Renal cortical epithelial cell (primary cell): ENCODE results near the gene MAPK9. TPM values are rescaled to one million over a fixed set of nuclear protein-coding genes. Genes with fewer than 3 reads are reported as not detected.

ENCODE experiments used
- DNase-seq: peaks from one replicate; pipeline ENCODE4 v3.0.0-alpha.2; 2011; ENCODE audit warnings: low read depth
- total RNA-seq: library from RNA; depleted of rRNA; stranded (reverse); fragments of >200 nt; gene quantifications from 2 replicates; pipeline ENCODE4 v1.2.3, GENCODE V29; 2014

The MAPK9 gene
- total RNA-seq, 1 donor from 2014 or later, result 32.3 TPM

DNA sequence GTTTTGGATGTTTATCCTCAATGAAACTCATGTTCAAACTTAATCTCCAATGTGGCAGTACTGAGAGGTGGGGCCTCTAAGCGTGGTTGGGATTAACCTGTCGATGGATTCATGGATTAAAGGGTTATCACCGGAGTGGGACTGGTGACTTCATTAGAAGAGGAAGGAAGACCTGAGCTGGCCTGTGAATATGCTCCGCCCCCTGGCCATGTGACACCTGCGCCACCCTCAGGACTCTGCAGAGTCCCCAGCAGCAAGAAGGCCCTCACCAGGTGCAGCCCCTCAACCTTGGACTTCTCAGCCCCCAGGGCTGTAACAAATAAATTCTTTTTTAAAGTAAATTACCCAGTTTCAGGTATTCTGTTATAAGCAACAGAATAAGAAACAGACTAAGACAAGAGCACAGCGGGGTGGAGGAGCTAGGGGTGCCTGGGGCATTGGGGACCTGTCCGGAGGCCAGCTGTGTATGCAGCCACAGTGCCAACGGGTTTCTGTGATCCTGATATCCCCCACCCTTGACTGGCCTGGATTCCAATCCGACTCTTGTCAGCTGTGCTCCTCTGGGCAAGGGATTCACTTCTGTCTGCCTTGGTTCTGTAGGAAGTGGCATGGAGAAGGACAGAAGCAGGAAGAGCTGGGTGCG is 3.2 kb upstream of the MAPK9 start:
- DNase-seq, result no peak

- DNase-seq, result no peak
Observed at GRCh38 chr5:180294411-180294810, 2.5 kb upstream of the MAPK9 start.

DNA sequence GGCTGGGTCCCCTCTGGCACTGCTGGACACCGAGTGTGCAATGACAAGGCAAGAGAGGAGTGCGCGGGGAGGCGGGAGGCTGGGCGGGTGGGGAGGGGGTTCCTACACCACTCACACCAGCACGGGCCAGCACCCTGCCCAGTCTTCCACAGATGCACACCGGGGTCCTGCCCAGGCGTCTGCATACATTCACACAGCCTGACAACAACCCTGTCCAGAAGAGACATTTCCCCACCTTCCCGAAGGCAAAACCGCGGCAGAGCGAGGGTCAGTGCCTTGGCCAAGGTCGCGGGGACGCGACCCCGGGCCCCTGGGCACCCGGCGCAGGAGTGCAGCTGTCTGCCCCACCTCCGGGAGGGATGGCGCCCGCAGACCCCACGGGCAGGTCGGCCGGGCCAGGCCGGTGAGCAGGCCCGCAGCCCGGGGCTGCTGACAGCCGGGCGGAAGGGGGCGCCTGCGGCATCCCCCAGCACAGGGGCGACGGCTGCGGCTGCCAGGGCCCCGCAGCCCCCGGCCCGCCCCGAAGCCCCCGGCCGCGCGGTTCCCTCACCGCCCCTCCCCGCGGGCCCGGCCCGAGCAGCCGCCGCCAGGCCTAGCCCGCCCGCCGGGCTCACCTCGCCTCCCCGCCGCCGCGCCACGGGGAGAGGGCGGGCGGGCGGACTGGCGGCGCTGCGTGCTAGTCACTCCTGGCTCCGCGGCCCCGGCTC is 496 bp downstream of the MAPK9 start:
- no peak for DNase-seq

- DNase-seq, result no peak
Observed at GRCh38 chr5:180290568-180291233, 1.2 kb downstream of the MAPK9 start.

DNA sequence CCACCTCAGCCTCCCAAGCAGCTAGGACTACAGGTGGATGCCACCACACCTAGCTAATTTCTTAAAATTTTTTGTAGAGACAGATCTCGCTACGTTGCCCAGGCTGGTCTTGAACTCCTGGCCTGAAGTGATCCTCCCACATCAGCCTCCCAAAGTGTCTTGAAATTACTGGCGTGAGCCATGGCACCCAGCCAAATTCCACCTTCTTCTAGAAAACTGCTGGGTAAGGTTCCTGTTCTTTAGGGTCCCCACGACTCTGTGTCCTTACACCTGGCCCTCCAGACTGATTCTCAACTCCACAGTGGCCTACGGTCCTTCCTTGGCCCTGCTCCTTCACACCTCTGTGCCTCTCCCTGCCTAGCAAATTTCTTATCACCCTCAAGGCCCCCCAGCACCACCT is 1.9 kb downstream of the MAPK9 start:
- no peak for DNase-seq

- peak; percentile 15 for DNase-seq
Observed at GRCh38 chr5:180289433-180289832, 2.5 kb downstream of the MAPK9 start.

DNA sequence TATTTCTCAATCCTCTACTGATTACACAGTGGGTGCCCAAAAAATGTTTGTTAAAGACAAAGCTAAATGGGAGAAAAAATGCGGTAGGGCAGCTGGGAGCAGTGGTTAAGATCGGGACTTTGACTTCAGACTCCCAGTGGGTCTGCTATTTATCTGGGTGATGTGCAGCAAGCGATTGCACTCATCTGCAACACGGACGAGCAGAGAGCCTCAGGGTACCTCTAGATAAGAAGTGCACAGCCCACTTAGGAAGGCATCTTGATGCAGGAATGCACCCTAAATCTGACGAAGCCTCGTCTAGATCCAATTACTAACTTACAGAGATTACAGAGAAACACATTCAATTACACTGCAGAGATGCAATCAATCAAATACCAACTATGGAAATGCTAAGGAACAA is 4.0 kb downstream of the MAPK9 start:
- no peak for DNase-seq

- no peak for DNase-seq
Observed at GRCh38 chr5:180287404-180287803, 4.5 kb downstream of the MAPK9 start.

- no peak for DNase-seq
Observed at GRCh38 chr5:180284149-180284548, 7.7 kb downstream of the MAPK9 start.

- DNase-seq, result no peak
Observed at GRCh38 chr5:180283026-180283615, 8.8 kb downstream of the MAPK9 start.

DNA sequence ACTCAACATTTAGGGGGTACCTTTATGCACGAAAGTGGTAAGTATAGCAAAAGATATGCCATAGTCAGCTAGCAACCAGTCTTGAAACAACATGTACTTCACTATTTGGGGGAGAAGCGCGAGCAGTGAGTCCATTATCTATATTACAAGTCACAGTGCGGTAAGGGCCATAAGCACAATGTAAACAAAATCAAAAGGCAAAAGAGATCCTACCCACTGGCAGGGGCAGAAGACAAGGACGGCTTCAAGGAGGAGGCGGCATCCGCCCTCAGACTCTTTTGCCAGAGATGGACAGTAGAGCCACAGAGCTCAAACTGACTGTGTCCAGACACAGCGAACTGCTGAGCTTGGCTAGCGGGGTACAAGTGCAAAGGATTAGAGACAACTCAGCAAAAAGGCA is 9.6 kb downstream of the MAPK9 start:
- no peak for DNase-seq

GRCh38 chr5:180281706-180282105 is 10.2 kb downstream of the MAPK9 start:
- no peak for DNase-seq

- DNase-seq, result no peak
Observed at GRCh38 chr5:180274695-180275094, 17.2 kb downstream of the MAPK9 start.

DNA sequence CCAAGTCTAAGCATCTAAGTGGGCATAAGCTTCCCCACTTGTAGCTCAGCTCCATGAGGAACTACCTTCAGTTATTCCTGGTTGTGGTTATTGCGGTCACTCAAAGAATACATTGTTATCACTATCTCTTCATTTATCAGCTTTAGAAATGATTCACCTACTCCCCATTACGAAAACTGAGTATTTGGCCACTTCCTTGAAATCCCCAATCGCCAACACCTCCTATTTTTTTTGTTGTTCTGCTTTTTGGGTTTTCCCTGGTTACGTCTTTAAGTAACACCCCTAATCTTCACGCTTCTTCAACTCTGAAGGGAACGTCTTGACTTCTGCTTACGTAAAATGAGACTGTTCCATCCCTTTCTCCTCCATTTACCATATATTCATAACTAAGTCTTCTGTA is 20.7 kb downstream of the MAPK9 start:
- DNase-seq, result no peak

DNA sequence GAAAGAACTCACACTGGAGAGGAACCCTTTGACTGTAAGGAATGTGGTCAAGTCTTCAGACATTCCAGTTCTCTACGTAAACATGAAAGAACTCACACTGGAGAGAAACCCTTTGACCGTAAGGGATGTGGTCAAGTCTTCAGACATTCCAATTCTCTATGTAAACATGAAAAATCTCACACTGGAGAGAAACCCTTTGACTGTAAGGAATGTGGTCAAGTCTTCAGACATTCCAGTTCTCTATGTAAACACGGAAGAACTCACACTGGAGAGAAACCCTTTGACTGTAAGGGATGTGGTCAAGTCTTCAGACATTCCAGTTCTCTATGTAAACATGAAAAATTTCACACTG is 32.6 kb downstream of the MAPK9 start:
- DNase-seq, result peak; percentile 9

DNA sequence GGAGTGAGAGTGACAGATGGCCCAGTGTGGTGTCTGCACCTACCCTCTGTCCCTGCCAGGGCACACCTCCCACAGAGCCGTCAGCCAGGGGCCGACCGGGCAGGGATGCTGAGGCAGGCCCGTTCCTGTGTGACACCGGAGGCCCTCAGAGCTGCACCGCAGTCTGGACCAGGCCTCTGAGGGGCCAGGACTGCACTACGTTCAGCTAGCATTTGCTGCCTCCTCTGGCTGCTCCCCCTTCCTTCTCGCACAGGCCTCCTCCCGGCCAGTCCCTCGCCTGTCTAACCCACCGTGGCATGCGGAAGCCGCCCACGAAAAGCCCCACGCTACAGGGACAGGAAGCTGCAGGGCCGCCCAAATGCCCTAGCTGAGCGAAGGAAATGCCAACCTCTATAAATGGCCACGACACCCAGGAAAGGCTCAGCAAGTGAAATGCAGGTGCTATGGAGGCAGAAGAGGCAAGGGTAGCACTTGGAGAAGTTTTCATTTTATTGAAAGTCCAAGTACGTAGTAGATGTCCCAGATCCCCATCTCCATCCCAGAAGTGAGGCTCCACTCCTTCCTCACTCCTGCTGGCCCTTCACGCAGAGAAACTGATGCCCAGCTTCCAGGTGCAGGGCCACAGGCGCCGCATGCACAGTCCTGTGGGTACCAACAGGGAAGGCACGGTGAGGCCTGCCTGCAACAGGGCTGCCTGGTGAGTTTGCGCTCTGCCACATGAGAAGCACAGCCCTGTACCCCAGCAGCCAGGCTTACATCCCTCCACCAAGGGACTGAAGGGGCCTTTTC is 38.7 kb downstream of the MAPK9 start:
- no peak for DNase-seq

DNA sequence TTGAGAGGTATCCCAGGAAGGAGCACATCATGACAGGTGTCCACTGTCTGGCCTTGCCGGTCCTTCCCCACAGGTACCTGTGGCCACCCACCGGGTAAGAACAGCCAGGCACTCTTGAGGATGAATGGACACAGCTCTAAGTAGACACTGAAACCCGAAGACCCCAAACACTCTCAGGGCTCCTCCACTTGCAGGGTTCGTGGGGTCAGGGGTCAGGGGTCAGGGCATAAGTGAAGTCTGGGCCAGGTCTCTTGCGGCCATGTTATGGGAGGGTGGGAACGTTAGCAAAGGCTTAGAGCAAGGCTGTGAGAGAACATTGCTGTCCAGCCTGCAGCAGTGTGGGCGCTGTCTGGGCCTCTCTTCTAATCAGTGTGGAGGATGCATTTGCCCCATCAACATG is 40.0 kb downstream of the MAPK9 start:
- DNase-seq, result no peak

- no peak for DNase-seq
Observed at GRCh38 chr5:180251141-180251540, 40.7 kb downstream of the MAPK9 start.

DNA sequence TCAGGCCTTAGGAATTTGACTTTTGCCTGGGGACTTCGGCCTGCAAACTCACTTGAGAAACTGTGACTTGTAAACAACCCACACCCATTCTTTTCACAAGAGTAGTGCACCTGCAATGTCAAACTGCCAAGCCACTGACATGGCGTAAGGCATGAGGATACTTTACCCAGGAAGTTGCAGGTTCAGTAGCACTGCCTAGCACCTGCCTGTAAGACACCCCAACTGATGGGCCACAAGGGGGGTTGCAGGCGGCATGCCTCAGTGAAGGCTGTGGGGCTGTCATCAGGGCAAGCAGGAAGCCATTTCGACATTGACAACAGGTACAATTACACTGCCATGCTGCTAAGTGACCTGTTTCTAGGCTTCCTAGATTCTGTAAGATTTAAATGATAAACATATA is 41.6 kb downstream of the MAPK9 start:
- no peak for DNase-seq

GRCh38 chr5:180241600-180241999 is 50.3 kb downstream of the MAPK9 start:
- no peak for DNase-seq

DNA sequence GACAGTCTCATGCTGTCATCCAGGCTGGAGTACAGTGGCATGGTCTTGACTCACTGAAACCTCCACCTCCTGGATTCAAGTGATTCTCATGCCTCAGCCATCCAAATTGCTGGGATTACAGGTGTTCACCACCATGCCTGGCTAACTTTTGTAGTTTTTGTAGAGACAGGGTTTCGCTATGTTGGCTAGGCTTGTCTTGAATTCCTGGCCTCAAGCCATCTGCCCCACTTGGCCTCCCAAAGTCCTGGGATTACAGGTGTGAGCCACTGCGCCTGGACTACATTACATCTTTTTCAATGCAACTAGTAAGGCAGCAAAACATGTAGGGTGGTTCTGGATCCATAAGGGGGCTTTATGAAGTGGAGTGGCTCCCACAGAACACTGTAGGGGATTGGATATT is 53.3 kb downstream of the MAPK9 start:
- DNase-seq, result no peak

- DNase-seq, result no peak
Observed at GRCh38 chr5:180235846-180236245, 56.0 kb downstream of the MAPK9 start.
